ENCODE results near the gene MYO9B. TPM values are rescaled to one million over a fixed set of nuclear protein-coding genes. Genes with fewer than 3 reads are reported as not detected.

MYO9B gene
- total RNA-seq, 1 donor from 2014 or later = 24.1 TPM

- DNase-seq = no peak
Observed at GRCh38 chr19:17242431-17243208, 167.0 kb downstream of the MYO9B start.

GRCh38 chr19:17243211-17243829, 167.7 kb downstream of the MYO9B start:
- no peak for DNase-seq

GRCh38 chr19:17243830-17244617, 168.4 kb downstream of the MYO9B start:
- DNase-seq = no peak

GRCh38 chr19:17244618-17245534, 169.3 kb downstream of the MYO9B start:
- no peak for DNase-seq

- DNase-seq = no peak
Observed at GRCh38 chr19:17245535-17245984, 170.0 kb downstream of the MYO9B start, which contains the start of gene NR2F6. NR2F6 (minus strand) TSS chr19:17245919; CDS start chr19:17245220, 699 bp downstream.

GRCh38 chr19:17246681-17247425, 171.3 kb downstream of the MYO9B start:
- DNase-seq = peak; percentile 69

GRCh38 chr19:17248011-17248776, 172.6 kb downstream of the MYO9B start:
- DNase-seq = peak; percentile 66

GRCh38 chr19:17249887-17250548, 174.4 kb downstream of the MYO9B start:
- DNase-seq = no peak

- DNase-seq = no peak
Observed at GRCh38 chr19:17254636-17255035, 179.1 kb downstream of the MYO9B start.

- DNase-seq = no peak
Observed at GRCh38 chr19:17255150-17255621, 179.6 kb downstream of the MYO9B start.

GRCh38 chr19:17256130-17256529, 180.6 kb downstream of the MYO9B start:
- DNase-seq = no peak

GRCh38 chr19:17259118-17259780, 183.7 kb downstream of the MYO9B start:
- no peak for DNase-seq

GRCh38 chr19:17259934-17260333, 184.4 kb downstream of the MYO9B start:
- no peak for DNase-seq

GRCh38 chr19:17260842-17261325, 185.3 kb downstream of the MYO9B start:
- DNase-seq = peak; percentile 76

- DNase-seq = no peak
Observed at GRCh38 chr19:17262557-17262956, 187.0 kb downstream of the MYO9B start.

Measured in tongue (tissue), 2 donors.